RCC 7860 (cell line): ENCODE measurements around the gene LINS1.
"Not testable (repeated sequence)": the region's sequence is repeated elsewhere in the genome, so short reads cannot be mapped to it uniquely, and the experiment has no call there.

ENCODE experiments used
- DNase-seq: peaks from one replicate; pipeline ENCODE4 v3.0.0-alpha.2; 2015; ENCODE audit warnings: low spot score
- FAIRE-seq: peaks from 2 replicates; lab custom pipeline; 2012; peaks lifted over from hg19 to GRCh38; lab: Jason Lieb, UNC

LINS1 gene

GRCh38 chr15:100602823-100603393, 924 bp upstream of the LINS1 start:
- no peak for FAIRE-seq

GRCh38 chr15:100601617-100602063, 344 bp downstream of the LINS1 start:
- FAIRE-seq, result no peak
- DNase-seq, result peak; percentile 5

More at GRCh38 chr15:100602823-100603393, 924 bp upstream of the LINS1 start:
- peak; percentile 14 for DNase-seq

GRCh38 chr15:100601163-100601562, 821 bp downstream of the LINS1 start:
- no peak for FAIRE-seq
- DNase-seq, result no peak

- FAIRE-seq, result no peak
Observed at GRCh38 chr15:100598655-100599054, 3.3 kb downstream of the LINS1 start.

GRCh38 chr15:100597862-100598261, 4.1 kb downstream of the LINS1 start:
- DNase-seq, result no peak
- no peak for FAIRE-seq

More at GRCh38 chr15:100598655-100599054, 3.3 kb downstream of the LINS1 start:
- DNase-seq, result no peak

GRCh38 chr15:100596792-100597191, 5.2 kb downstream of the LINS1 start:
- no peak for DNase-seq
- no peak for FAIRE-seq

GRCh38 chr15:100595964-100596363, 6.0 kb downstream of the LINS1 start:
- FAIRE-seq, result no peak
- no peak for DNase-seq

- FAIRE-seq (no peak), DNase-seq (no peak)
Observed at GRCh38 chr15:100593431-100593830, 8.6 kb downstream of the LINS1 start.

GRCh38 chr15:100592898-100593297, 9.1 kb downstream of the LINS1 start:
- DNase-seq (no peak), FAIRE-seq (no peak)

GRCh38 chr15:100591835-100592234, 10.1 kb downstream of the LINS1 start:
- no peak for FAIRE-seq
- no peak for DNase-seq

GRCh38 chr15:100591163-100591562, 10.8 kb downstream of the LINS1 start:
- DNase-seq, FAIRE-seq: not testable (repeated sequence)

- DNase-seq (no peak), FAIRE-seq (no peak)
Observed at GRCh38 chr15:100588638-100589242, 13.2 kb downstream of the LINS1 start.

GRCh38 chr15:100580414-100580813, 21.6 kb downstream of the LINS1 start:
- FAIRE-seq, result no peak

GRCh38 chr15:100573526-100573925, 28.5 kb downstream of the LINS1 start:
- DNase-seq (no peak), FAIRE-seq (no peak)

More at GRCh38 chr15:100580414-100580813, 21.6 kb downstream of the LINS1 start:
- DNase-seq, result no peak

- FAIRE-seq (peak; percentile 76), DNase-seq (peak; percentile 24)
Observed at GRCh38 chr15:100572362-100572983, 29.5 kb downstream of the LINS1 start.

GRCh38 chr15:100571592-100572167, 30.3 kb downstream of the LINS1 start:
- DNase-seq (no peak), FAIRE-seq (no peak)

GRCh38 chr15:100570735-100571313, 31.2 kb downstream of the LINS1 start:
- no peak for FAIRE-seq
- DNase-seq, result no peak

- no peak for FAIRE-seq
- no peak for DNase-seq
Observed at GRCh38 chr15:100570275-100570674, 31.7 kb downstream of the LINS1 start.

GRCh38 chr15:100569391-100569790, 32.6 kb downstream of the LINS1 start:
- DNase-seq (no peak), FAIRE-seq (no peak)

- FAIRE-seq, result no peak
Observed at GRCh38 chr15:100566850-100567628, 34.9 kb downstream of the LINS1 start.

GRCh38 chr15:100565591-100565990, 36.4 kb downstream of the LINS1 start:
- DNase-seq (no peak), FAIRE-seq (no peak)

More at GRCh38 chr15:100566850-100567628, 34.9 kb downstream of the LINS1 start:
- no peak for DNase-seq
